ENCODE measurements around the gene FREM2.

DNA sequence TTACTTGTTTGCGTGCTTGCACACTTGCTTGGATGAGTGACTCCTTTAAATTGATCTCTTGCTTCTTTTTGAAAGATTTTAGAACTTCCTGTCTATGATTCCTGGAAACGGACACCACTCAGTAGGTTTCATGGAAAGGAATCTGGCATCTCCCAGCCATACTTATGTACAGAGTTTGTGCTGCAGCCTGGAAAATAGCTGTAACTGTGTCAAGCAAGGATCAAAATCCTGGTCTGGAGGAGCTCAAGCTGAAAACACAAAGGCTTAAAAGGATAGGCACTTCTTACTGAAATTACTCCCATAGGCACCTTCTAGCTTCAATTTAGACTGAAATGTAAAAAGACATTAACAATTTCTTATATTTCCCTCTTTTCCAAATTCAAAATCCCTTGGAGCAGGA is 1.4 kb upstream of the FREM2 start:
- TF ChIP-seq, protein P1, sequence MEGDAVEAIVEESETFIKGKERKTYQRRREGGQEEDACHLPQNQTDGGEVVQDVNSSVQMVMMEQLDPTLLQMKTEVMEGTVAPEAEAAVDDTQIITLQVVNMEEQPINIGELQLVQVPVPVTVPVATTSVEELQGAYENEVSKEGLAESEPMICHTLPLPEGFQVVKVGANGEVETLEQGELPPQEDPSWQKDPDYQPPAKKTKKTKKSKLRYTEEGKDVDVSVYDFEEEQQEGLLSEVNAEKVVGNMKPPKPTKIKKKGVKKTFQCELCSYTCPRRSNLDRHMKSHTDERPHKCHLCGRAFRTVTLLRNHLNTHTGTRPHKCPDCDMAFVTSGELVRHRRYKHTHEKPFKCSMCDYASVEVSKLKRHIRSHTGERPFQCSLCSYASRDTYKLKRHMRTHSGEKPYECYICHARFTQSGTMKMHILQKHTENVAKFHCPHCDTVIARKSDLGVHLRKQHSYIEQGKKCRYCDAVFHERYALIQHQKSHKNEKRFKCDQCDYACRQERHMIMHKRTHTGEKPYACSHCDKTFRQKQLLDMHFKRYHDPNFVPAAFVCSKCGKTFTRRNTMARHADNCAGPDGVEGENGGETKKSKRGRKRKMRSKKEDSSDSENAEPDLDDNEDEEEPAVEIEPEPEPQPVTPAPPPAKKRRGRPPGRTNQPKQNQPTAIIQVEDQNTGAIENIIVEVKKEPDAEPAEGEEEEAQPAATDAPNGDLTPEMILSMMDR (IDR thresholded peaks at IDR 0.05) = no peak
- TF ChIP-seq POLR2AphosphoS5 (IDR thresholded peaks at IDR 0.05) (no peak), POLR2A (IDR thresholded peaks at IDR 0.05) (no peak)

Measured in suprapubic skin (tissue), 4 donors.